Right forelimb (tissue), 1 donor: Measurements from ENCODE around the gene SPTBN5.
A peak's percentile ranks its signal among the peaks of the same experiment; 100 is the strongest.

Source experiments
- DNase-seq: peaks from one replicate; pipeline ENCODE4 v3.0.0-alpha.2; 2018

SPTBN5 gene

DNA sequence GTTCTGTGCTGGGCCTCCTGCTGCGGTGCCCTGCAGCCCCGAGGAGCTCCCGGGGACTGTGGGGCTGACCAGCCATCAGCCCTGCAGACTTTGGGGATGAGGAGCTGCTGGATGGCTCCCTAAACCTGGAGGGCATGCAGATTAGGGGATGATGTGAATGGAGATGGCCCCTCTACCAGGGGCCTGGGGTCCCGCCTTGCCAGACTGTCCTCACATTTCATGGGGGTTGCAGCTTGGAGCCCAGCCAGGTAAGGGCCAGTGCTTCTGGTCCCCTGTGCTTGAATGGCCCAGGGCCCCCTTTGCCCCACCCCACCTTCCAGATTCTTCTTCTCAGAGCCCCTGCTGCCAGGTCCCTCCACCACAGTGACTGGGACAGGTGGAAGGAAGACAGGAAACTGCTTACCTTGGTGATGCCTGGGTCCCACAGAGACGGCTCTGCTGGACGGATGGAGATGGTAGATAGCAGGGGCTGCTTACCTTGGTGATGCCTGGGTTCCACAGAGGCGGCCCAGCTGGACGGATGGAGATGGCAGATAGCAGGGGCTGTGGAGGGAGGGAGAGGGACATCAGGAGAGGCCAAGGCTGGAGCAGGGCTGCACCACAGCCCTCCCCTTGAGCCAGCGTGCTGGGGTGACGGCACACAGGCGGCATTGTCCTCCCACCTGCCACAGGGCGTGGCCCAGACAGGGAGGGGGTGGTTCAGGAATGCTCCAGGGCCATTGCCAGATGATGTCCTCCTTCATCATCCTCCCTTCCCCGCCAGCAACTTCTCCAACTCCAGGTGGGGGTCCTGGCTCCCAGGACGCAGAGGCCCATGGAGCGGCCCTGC, at the start of gene SPTBN5:
Gene SPTBN5 (minus strand): TSS at position 632 of the 829 bp plus-strand sequence. CDS start 556 bp downstream, at position 76.
- DNase-seq: no peak

DNA sequence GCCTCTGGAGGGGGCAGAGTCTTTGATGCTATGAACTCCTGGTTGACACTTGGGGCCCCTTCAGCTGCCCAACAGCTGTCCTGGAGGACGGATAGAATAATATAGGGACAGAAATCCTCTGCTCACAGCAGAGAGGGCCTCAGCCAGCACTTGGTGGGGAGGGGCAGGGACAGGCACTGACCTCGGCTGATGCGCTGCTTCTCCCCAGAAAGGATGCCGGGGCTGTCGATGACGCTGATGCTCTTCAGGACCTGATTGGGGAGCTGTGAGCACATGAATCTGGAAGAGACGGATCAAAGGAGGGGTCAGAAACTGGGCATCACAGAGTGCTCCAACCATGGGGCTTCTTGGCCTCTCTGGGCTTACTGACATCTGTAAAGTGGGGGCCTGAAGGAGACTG, 49.0 kb upstream of the SPTBN5 start:
- DNase-seq: peak; percentile 32

- DNase-seq: peak; percentile 33
Observed at GRCh38 chr15:41941644-41942415, 48.0 kb upstream of the SPTBN5 start.

DNA sequence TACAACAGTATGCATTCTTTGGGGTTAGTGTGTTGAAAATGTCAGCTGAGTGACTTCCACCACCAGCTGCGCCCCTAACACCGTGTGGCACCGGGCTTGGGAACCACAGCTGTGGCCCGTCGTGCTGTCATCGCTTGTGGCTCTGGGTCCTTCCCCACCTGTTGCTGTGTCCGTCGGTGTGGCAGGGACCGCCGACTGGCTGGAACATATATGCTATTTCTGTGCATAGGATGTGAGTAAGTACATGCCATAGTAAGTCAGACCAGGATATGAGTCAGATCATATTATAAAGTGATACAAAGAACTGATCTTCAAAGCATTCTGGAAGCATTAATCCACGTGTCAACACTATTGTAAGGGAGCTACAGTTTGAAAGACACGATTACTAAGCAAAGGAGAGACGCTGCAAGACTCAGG, 46.6 kb upstream of the SPTBN5 start:
- DNase-seq: peak; percentile 59

DNA sequence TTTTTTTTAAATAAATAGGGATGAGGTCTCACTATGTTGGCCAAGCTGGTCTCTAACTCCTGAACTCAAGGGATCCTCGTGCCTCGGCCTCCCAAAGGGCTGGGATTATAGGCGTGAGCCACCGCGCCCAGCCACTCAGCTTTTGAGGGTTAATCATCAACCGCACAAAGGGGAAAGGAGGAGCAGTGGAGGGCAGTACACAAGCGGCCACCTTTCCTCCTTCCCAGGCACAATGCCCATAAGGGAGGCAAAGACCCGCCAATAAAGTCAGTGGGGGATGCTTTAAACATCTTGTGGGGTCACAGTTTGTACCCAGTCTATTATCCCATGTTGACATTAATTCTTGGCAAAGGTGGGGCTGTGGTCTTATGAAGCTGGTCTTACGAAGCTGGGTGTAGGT, 46.1 kb upstream of the SPTBN5 start:
- DNase-seq: no peak

DNA sequence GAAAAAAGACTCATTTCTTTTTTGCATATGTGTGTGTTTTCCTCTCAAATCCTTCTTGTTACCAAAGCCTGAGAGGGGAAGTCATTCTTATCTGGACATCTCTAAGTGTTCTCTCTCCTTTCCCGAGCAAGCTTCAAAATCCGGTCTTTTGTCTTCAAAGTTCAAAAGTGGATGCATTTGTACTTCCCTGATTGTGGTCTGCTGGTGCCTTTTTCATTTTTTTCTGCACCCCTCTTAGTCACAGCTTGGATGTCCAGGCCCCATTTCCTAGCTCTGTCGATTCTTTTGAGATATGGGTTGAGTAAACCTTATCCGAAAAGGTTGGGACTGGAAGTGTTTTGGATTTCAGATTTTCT, 43.7 kb upstream of the SPTBN5 start:
- no peak for DNase-seq

GRCh38 chr15:41936649-41937567, 43.1 kb upstream of the SPTBN5 start:
- peak; percentile 44 for DNase-seq

DNA sequence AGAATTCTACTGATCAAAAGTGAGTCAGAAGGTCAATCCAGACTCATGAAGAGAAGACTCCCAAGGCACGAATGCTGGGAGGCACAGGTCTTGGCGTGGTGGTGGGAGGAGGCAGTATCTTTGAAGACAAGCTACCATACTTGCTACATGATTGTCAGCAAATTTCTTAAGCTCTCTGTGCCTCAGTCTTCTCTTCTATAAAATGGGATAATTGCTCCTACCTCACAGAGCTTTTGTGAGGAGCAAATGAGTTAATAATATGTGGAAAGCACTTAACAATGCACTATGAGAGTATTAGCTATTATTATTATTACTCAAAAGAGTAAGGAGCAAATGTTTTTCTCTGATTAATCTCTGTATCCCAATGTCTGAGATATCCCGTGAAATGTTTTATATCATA, 42.3 kb upstream of the SPTBN5 start:
- no peak for DNase-seq

GRCh38 chr15:41935566-41936020, 41.7 kb upstream of the SPTBN5 start:
- peak; percentile 26 for DNase-seq

DNA sequence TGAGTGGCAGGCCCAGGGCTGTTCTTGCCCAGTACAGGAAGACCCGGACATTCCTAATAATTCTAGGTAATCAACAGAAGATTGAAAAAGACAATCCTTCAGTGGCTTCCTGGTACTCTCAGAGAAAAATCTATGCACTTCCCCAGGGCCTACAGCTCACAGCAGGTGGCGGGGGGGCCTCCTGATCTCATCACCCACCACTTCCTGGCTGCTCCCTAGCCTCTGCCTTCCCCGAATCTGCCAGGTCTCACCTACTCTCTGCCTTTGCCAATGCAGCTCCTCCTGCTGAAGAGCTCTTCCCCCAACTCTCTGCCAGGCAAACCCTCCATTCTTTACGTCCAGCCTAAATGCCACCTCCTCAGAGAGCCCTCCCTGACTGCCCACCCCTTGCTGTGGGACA, 41.0 kb upstream of the SPTBN5 start:
- DNase-seq: peak; percentile 36

DNA sequence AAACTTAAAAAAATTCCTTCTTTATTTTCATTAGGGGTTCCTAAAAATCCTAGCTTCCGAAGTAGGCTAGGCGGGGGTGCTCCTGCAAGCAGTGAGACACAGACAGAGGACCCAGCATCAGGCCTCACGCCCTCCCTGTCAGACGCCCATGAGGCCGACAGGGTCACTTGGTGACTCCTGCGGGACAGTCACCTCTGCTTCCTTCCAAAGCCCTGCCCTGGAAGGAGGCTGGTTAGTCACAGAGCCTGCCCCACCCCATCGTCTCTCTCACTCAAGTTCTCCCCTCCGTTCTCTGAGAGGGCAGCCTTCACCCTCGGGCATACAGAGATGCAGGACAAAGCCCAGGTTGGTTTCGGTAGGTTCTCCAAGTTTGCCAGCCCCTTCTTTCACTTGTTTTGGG, 39.9 kb upstream of the SPTBN5 start:
- DNase-seq: no peak

DNA sequence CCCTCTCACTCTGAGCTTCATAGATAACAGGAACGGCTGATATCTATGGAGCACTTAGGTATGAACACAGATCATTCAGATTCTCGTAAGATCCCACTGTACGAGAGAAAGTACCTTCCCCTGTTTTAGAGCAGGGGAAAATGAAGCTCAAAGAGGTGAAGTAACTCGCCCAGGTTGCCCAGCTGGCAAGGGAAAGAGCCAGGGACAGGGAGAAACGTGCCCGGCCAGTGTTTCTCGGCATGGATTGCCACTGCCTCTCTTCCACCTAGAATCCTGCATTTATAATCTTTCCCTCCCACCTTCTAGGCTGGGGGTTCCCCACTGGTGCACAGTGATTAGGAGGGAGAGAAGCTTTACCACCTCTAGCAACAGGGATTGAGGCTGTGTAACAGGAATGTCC, 39.5 kb upstream of the SPTBN5 start:
- no peak for DNase-seq

DNA sequence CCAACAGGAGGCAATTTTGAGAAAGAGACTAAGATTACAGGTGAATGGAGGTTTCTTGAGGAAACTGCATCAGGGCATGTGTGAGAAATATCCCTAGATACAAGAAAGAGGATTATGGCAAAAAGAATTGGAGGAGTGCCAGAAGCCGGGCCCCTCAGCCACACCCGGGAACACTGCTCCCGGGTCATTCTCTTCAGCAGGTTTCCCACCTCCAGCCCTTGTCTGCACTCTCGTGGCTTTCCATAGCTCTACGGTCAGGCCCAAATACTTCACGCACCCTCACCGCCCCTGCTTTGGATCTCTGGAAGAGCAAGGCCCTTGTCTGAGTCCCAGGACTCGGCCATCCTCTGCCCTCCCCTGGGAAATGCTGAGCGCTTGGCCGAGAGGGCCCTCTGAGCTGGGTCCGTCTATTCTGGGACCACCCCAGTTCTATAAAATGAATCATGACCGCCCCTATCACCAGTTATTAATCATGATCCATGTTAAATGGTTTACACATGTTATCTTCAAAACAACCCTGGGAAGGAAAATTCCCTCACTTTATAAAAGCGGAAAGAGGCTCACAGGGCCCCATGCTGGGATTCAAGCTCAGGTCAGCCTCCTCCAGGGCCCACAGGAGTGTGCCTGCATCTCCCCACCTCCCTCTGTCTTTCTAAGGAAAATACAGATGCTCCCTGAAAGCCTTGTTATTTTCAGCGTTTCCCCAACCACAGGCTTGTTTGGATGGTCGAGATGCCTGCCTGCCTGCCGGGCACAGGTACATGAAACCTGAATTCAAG, 38.8 kb upstream of the SPTBN5 start:
- no peak for DNase-seq

GRCh38 chr15:41932101-41932500, 38.2 kb upstream of the SPTBN5 start:
- no peak for DNase-seq

DNA sequence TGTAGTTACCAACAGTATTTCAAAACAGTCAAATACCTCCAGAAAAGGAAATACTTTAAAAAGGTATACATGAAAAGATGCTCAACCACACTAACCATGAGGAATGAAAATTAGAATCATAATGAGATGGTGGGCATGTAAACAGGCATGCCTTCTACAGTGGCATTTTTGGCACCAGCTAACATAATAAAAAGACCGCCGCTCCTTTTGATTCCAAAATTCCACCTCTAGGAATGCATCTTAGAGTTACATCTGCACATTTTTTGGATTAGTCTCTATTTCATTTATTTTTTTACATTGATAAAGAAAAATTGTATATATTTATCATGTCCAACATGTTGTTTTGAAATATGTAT, 37.0 kb upstream of the SPTBN5 start:
- no peak for DNase-seq

DNA sequence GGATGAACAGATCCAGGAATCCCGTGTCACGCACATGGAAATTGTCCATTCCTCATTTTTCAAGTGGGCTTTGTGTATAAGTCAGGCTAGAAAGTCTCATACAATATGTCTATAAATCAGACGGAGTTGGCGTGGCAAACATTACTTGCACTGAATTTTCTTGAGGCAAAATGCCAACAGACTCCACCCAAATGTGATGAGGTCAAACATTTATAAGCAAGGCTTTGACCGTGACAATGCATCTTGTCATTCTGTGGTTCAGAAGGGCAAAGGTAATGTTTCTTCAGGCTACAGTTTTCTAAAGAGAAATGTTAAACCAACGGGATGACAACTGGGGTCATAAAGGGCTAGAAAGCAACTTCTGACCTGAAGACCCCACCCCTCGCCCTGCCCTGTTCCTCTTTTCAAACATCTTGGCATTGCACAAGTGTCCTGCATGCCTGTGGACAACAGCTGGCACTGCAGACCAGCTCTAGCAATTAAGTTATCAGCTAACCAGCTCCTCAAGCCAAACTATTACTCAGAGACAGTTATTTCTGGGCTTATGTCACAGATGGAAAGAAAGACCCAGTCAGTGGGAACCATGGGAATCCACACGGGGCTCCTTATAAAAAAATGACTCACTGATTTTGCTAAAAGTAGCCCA, 36.5 kb upstream of the SPTBN5 start:
- DNase-seq: no peak

DNA sequence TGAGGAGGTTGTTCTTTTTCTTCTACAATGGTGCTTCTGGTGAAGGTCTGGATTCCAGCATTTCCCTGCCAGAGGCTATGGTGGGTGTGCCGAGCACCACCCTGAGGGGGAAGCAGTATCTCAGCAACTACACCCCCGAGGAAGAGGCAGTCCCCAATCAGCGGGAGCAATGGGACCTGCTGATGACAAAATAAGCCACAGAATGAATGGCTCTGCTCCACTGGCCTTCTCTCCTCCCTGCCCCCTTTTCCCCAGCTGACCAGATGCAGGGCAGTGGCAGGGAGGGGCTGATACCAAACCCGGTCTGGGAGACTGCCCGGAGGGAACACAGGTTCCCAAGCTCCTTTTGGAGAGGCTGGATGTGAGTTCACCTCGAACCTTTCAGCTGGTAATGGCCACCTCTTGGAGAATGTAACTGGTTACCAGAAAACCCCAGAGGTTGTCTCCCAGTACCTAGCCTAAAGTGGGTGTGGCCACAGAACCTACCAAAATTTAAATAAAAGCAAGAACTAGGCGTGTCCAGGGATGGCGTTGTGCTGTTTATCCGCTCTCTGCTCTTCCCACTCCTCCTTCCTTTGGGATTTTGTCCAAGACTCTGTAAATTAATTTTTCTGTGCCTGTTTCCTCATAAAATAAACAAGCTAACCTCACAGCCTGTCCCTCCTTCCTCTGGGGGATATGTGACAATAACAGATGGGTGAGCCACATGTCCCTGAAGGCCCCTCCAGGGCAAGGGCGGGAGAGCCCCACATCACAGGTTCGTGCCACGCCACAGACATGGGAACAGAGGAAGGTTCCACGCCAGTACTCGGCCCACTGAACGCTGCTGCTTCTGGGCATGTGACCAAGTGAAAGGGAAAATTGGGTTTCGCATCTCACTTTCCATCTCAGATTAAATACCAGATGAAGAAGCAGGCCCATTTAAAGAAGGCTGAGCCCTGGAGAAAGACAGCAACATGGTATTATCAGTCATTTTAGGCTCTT, 35.1 kb upstream of the SPTBN5 start:
- DNase-seq: no peak

- DNase-seq: no peak
Observed at GRCh38 chr15:41928100-41928499, 34.2 kb upstream of the SPTBN5 start.

- DNase-seq: no peak
Observed at GRCh38 chr15:41927536-41927935, 33.7 kb upstream of the SPTBN5 start.
